Measurements from ENCODE around the gene HRK. TPM values are rescaled to one million over a fixed set of nuclear protein-coding genes. Genes with fewer than 3 reads are reported as not detected.

Gene HRK
- total RNA-seq (2012; rRNA removed) = under 0.01 TPM in 2 replicates

- Histone ChIP-seq H3K36me3 (ENCODE audit: insufficient read depth, low read length) (no peaks in the 10 kb centered on the region), H3K27me3 (ENCODE audit: control insufficient read depth, insufficient read depth, low read length) (peaks cover 70% of the 10 kb centered on the region), H3K4me1 (ENCODE audit: control insufficient read depth, insufficient read depth, low read length) (peaks cover 12% of the 10 kb centered on the region), H3K9ac (ENCODE audit: low read depth, low read length) (no peak within 1 kb of the TSS), H3K4me2 (ENCODE audit: low read length) (peak within 1 kb of the TSS; percentile 78), H3K9me3 (replicated peaks; ENCODE audit: low read length) (no peaks in the 10 kb centered on the region), H3K4me3 (ENCODE audit: low read length) (peak within 1 kb of the TSS; percentile 59)
Measured at GRCh38 chr12:116881325-116881876, at the start of gene HRK. HRK (minus strand) TSS chr12:116881441; CDS start chr12:116881307, 134 bp downstream.

GRCh38 chr12:116929885-116930284, 48.6 kb upstream of the HRK start:
- H3K4me1 ChIP-seq (ENCODE audit: control insufficient read depth, insufficient read depth, low read length) = peaks cover 6% of the 10 kb centered on the region
- no peak overlapping the region for H3K4me2 ChIP-seq (ENCODE audit: low read length)
- no peaks in the 10 kb centered on the region for H3K9me3 ChIP-seq (replicated peaks; ENCODE audit: low read length)
- H3K4me3 ChIP-seq (ENCODE audit: low read length) = no peak overlapping the region
- H3K27me3 ChIP-seq (ENCODE audit: control insufficient read depth, insufficient read depth, low read length) = no peaks in the 10 kb centered on the region
- H3K36me3 ChIP-seq (ENCODE audit: insufficient read depth, low read length) = peaks cover 31% of the 10 kb centered on the region
- no peak overlapping the region for H3K9ac ChIP-seq (ENCODE audit: low read depth, low read length)

- no peak overlapping the region for H3K4me3 ChIP-seq (ENCODE audit: low read length)
- no peak overlapping the region for H3K4me2 ChIP-seq (ENCODE audit: low read length)
- H3K27me3 ChIP-seq (ENCODE audit: control insufficient read depth, insufficient read depth, low read length) = no peaks in the 10 kb centered on the region
- H3K36me3 ChIP-seq (ENCODE audit: insufficient read depth, low read length) = peaks cover 27% of the 10 kb centered on the region
- peaks cover 15% of the 10 kb centered on the region for H3K4me1 ChIP-seq (ENCODE audit: control insufficient read depth, insufficient read depth, low read length)
- H3K9me3 ChIP-seq (replicated peaks; ENCODE audit: low read length) = no peaks in the 10 kb centered on the region
- no peak overlapping the region for H3K9ac ChIP-seq (ENCODE audit: low read depth, low read length)
Measured at GRCh38 chr12:116928504-116928903, 47.3 kb upstream of the HRK start.

- Histone ChIP-seq H3K4me1 (ENCODE audit: control insufficient read depth, insufficient read depth, low read length) (peaks cover 15% of the 10 kb centered on the region), H3K4me2 (ENCODE audit: low read length) (no peak overlapping the region), H3K27me3 (ENCODE audit: control insufficient read depth, insufficient read depth, low read length) (no peaks in the 10 kb centered on the region), H3K36me3 (ENCODE audit: insufficient read depth, low read length) (peaks cover 22% of the 10 kb centered on the region), H3K9me3 (replicated peaks; ENCODE audit: low read length) (no peaks in the 10 kb centered on the region), H3K9ac (ENCODE audit: low read depth, low read length) (no peak overlapping the region), H3K4me3 (ENCODE audit: low read length) (no peak overlapping the region)
Measured at GRCh38 chr12:116927244-116927940, 46.2 kb upstream of the HRK start.

GRCh38 chr12:116926283-116927243, 45.3 kb upstream of the HRK start:
- peaks cover 15% of the 10 kb centered on the region for H3K4me1 ChIP-seq (ENCODE audit: control insufficient read depth, insufficient read depth, low read length)
- H3K27me3 ChIP-seq (ENCODE audit: control insufficient read depth, insufficient read depth, low read length) = no peaks in the 10 kb centered on the region
- no peak overlapping the region for H3K9ac ChIP-seq (ENCODE audit: low read depth, low read length)
- no peak overlapping the region for H3K4me2 ChIP-seq (ENCODE audit: low read length)
- H3K4me3 ChIP-seq (ENCODE audit: low read length) = no peak overlapping the region
- no peaks in the 10 kb centered on the region for H3K9me3 ChIP-seq (replicated peaks; ENCODE audit: low read length)
- H3K36me3 ChIP-seq (ENCODE audit: insufficient read depth, low read length) = peaks cover 22% of the 10 kb centered on the region

GRCh38 chr12:116924558-116925453, 43.6 kb upstream of the HRK start:
- Histone ChIP-seq H3K4me2 (ENCODE audit: low read length) (peak overlapping the region; percentile 28), H3K9ac (ENCODE audit: low read depth, low read length) (no peak overlapping the region), H3K4me1 (ENCODE audit: control insufficient read depth, insufficient read depth, low read length) (peaks cover 15% of the 10 kb centered on the region), H3K36me3 (ENCODE audit: insufficient read depth, low read length) (peaks cover 19% of the 10 kb centered on the region), H3K9me3 (replicated peaks; ENCODE audit: low read length) (no peaks in the 10 kb centered on the region), H3K4me3 (ENCODE audit: low read length) (no peak overlapping the region), H3K27me3 (ENCODE audit: control insufficient read depth, insufficient read depth, low read length) (no peaks in the 10 kb centered on the region)

GRCh38 chr12:116922194-116922897, 41.1 kb upstream of the HRK start:
- no peak overlapping the region for H3K9ac ChIP-seq (ENCODE audit: low read depth, low read length)
- H3K36me3 ChIP-seq (ENCODE audit: insufficient read depth, low read length) = peaks cover 20% of the 10 kb centered on the region
- H3K27me3 ChIP-seq (ENCODE audit: control insufficient read depth, insufficient read depth, low read length) = no peaks in the 10 kb centered on the region
- H3K4me3 ChIP-seq (ENCODE audit: low read length) = no peak overlapping the region
- H3K9me3 ChIP-seq (replicated peaks; ENCODE audit: low read length) = no peaks in the 10 kb centered on the region
- H3K4me2 ChIP-seq (ENCODE audit: low read length) = no peak overlapping the region
- peaks cover 15% of the 10 kb centered on the region for H3K4me1 ChIP-seq (ENCODE audit: control insufficient read depth, insufficient read depth, low read length)

- H3K4me2 ChIP-seq (ENCODE audit: low read length) = no peak overlapping the region
- H3K4me3 ChIP-seq (ENCODE audit: low read length) = no peak overlapping the region
- H3K4me1 ChIP-seq (ENCODE audit: control insufficient read depth, insufficient read depth, low read length) = peaks cover 27% of the 10 kb centered on the region
- no peaks in the 10 kb centered on the region for H3K27me3 ChIP-seq (ENCODE audit: control insufficient read depth, insufficient read depth, low read length)
- no peaks in the 10 kb centered on the region for H3K9me3 ChIP-seq (replicated peaks; ENCODE audit: low read length)
- H3K9ac ChIP-seq (ENCODE audit: low read depth, low read length) = no peak overlapping the region
- peaks cover 12% of the 10 kb centered on the region for H3K36me3 ChIP-seq (ENCODE audit: insufficient read depth, low read length)
Measured at GRCh38 chr12:116920939-116921338, 39.7 kb upstream of the HRK start.

GRCh38 chr12:116919706-116920485, 38.7 kb upstream of the HRK start:
- Histone ChIP-seq H3K36me3 (ENCODE audit: insufficient read depth, low read length) (peaks cover 13% of the 10 kb centered on the region), H3K4me2 (ENCODE audit: low read length) (no peak overlapping the region), H3K4me3 (ENCODE audit: low read length) (no peak overlapping the region), H3K27me3 (ENCODE audit: control insufficient read depth, insufficient read depth, low read length) (no peaks in the 10 kb centered on the region), H3K9me3 (replicated peaks; ENCODE audit: low read length) (no peaks in the 10 kb centered on the region), H3K9ac (ENCODE audit: low read depth, low read length) (no peak overlapping the region), H3K4me1 (ENCODE audit: control insufficient read depth, insufficient read depth, low read length) (peaks cover 22% of the 10 kb centered on the region)

GRCh38 chr12:116919247-116919661, 38.0 kb upstream of the HRK start:
- H3K4me2 ChIP-seq (ENCODE audit: low read length) = no peak overlapping the region
- peaks cover 16% of the 10 kb centered on the region for H3K4me1 ChIP-seq (ENCODE audit: control insufficient read depth, insufficient read depth, low read length)
- no peaks in the 10 kb centered on the region for H3K27me3 ChIP-seq (ENCODE audit: control insufficient read depth, insufficient read depth, low read length)
- H3K4me3 ChIP-seq (ENCODE audit: low read length) = no peak overlapping the region
- H3K9me3 ChIP-seq (replicated peaks; ENCODE audit: low read length) = no peaks in the 10 kb centered on the region
- no peak overlapping the region for H3K9ac ChIP-seq (ENCODE audit: low read depth, low read length)
- peaks cover 13% of the 10 kb centered on the region for H3K36me3 ChIP-seq (ENCODE audit: insufficient read depth, low read length)

Data from skeletal muscle satellite cell (primary cell).